Testis (tissue), 2 donors: ENCODE data around the gene MON1B.

Experiments used
- POLR2A ChIP-seq: fragments of 450-650 bp; IDR thresholded peaks from one replicate; pipeline ENCODE4 v1.6.1; 2017; ENCODE audit warnings: antibody characterized with exemption, mild to moderate bottlenecking, moderate library complexity
- TF ChIP-seq, protein P1 (sequence below), 3 experiments: fragments of 450-650 bp in 2 of 3; fragments of 200-600 bp in 1 of 3; sonication (generic) in 1 of 3; IDR thresholded peaks; one replicate each; pipeline ENCODE4 v1.5.1; 2016 to 2019; ENCODE audit warnings: antibody characterized with exemption in 3 of 3, mild to moderate bottlenecking in 2 of 3, moderate library complexity in 1 of 3

DNA sequence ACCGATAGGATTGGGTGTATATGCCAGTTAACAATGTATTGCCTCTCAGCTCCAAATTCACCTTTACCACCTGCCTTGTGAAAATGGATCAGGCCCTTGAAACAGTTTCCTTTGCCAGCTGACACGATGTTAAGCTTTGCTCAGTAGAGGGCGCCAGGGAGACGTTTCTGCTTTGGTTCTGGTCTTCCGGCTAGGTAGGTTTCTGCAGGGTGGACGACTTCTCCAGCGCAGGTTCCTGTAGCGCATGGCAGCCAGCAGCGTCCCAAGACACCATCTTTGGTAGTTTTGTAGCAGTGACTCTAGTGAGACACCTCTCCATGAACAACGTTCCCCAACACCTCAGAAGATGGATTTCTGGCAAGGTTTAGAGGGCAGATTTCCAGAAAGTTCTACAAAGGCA, 32.2 kb downstream of the MON1B start:
- TF ChIP-seq, protein P1, sequence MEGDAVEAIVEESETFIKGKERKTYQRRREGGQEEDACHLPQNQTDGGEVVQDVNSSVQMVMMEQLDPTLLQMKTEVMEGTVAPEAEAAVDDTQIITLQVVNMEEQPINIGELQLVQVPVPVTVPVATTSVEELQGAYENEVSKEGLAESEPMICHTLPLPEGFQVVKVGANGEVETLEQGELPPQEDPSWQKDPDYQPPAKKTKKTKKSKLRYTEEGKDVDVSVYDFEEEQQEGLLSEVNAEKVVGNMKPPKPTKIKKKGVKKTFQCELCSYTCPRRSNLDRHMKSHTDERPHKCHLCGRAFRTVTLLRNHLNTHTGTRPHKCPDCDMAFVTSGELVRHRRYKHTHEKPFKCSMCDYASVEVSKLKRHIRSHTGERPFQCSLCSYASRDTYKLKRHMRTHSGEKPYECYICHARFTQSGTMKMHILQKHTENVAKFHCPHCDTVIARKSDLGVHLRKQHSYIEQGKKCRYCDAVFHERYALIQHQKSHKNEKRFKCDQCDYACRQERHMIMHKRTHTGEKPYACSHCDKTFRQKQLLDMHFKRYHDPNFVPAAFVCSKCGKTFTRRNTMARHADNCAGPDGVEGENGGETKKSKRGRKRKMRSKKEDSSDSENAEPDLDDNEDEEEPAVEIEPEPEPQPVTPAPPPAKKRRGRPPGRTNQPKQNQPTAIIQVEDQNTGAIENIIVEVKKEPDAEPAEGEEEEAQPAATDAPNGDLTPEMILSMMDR (IDR thresholded peaks at IDR 0.05), result peak in 1 of 3 experiments; percentile 28
- TF ChIP-seq POLR2A, result no peak
